Right ventricle myocardium inferior (tissue), 1 donor: ENCODE measurements around the gene HACE1. TPM values are rescaled to one million over a fixed set of nuclear protein-coding genes. Genes with fewer than 3 reads are reported as not detected.

Source experiments
- total RNA-seq: library from RNA; stranded (reverse); fragmentation: NEBNext Ultra II Directional; extraction: Animal tissue kit (Norgen Biotek cat#: 25700); gene quantifications from one replicate; pipeline ENCODE4 v1.2.1, GENCODE V29; 2021
- donor health status: DM: no; HTN: yes; CAD: no; lungs with severe emphysema.

The HACE1 gene
- total RNA-seq, 1 donor from 2014 or later: 6.0 TPM

Other genes starting within 250 kb of the HACE1 start
- not detected for gene LIN28B, start 97.2 kb upstream of the HACE1 start, total RNA-seq